Measurements from ENCODE around the gene NAV1.
A peak's percentile ranks its signal among the peaks of the same experiment; 100 is the strongest.

The NAV1 gene

GRCh38 chr1:201527879-201528278 is 11.0 kb upstream of the NAV1 start:
- TF ChIP-seq REST (IDR thresholded peaks at IDR 0.05; ENCODE audit: insufficient read depth in 1 of 2, low read depth in 2 of 2, low read length in 2 of 2), result no peak
- no peak for TF ChIP-seq TAF1 (IDR thresholded peaks at IDR 0.05; ENCODE audit: borderline replicate concordance, insufficient read depth, low read length)
- TF ChIP-seq POLR2AphosphoS5 (IDR thresholded peaks at IDR 0.05; ENCODE audit: low read depth, low read length), result no peak
- TF ChIP-seq FOXP2 (optimal IDR thresholded peaks at IDR 0.05; ENCODE audit: borderline replicate concordance, extremely low read depth, extremely low read length, insufficient read depth), result no peak
- TF ChIP-seq SIN3A (IDR thresholded peaks at IDR 0.05; ENCODE audit: borderline replicate concordance, insufficient read depth, low read length), result no peak

GRCh38 chr1:201528631-201529252 is 10.2 kb upstream of the NAV1 start:
- TF ChIP-seq TAF1 (IDR thresholded peaks at IDR 0.05; ENCODE audit: borderline replicate concordance, insufficient read depth, low read length) (no peak), FOXP2 (optimal IDR thresholded peaks at IDR 0.05; ENCODE audit: borderline replicate concordance, extremely low read depth, extremely low read length, insufficient read depth) (no peak), POLR2AphosphoS5 (IDR thresholded peaks at IDR 0.05; ENCODE audit: low read depth, low read length) (no peak)

GRCh38 chr1:201530741-201531531 is 8.0 kb upstream of the NAV1 start:
- no peak for TF ChIP-seq FOXP2 (optimal IDR thresholded peaks at IDR 0.05; ENCODE audit: borderline replicate concordance, extremely low read depth, extremely low read length, insufficient read depth)
- TF ChIP-seq POLR2AphosphoS5 (IDR thresholded peaks at IDR 0.05; ENCODE audit: low read depth, low read length), result no peak
- TF ChIP-seq REST (IDR thresholded peaks at IDR 0.05; ENCODE audit: insufficient read depth in 1 of 2, low read depth in 2 of 2, low read length in 2 of 2), result 0 out of 4 replicates have a peak, but pooled peaks of 1 of the 2 experiments have one; percentile 19
- no peak for TF ChIP-seq TAF1 (IDR thresholded peaks at IDR 0.05; ENCODE audit: borderline replicate concordance, insufficient read depth, low read length)
- TF ChIP-seq SIN3A (IDR thresholded peaks at IDR 0.05; ENCODE audit: borderline replicate concordance, insufficient read depth, low read length), result 0 out of 2 replicates have a peak, but pooled peaks have one; percentile 44

GRCh38 chr1:201531551-201532425 is 7.1 kb upstream of the NAV1 start:
- TF ChIP-seq FOXP2 (optimal IDR thresholded peaks at IDR 0.05; ENCODE audit: borderline replicate concordance, extremely low read depth, extremely low read length, insufficient read depth), result no peak
- no peak for TF ChIP-seq POLR2AphosphoS5 (IDR thresholded peaks at IDR 0.05; ENCODE audit: low read depth, low read length)
- TF ChIP-seq SIN3A (IDR thresholded peaks at IDR 0.05; ENCODE audit: borderline replicate concordance, insufficient read depth, low read length), result no peak
- TF ChIP-seq TAF1 (IDR thresholded peaks at IDR 0.05; ENCODE audit: borderline replicate concordance, insufficient read depth, low read length), result no peak
- no peak for TF ChIP-seq REST (IDR thresholded peaks at IDR 0.05; ENCODE audit: insufficient read depth in 1 of 2, low read depth in 2 of 2, low read length in 2 of 2)

- TF ChIP-seq POLR2AphosphoS5 (IDR thresholded peaks at IDR 0.05; ENCODE audit: low read depth, low read length) (no peak), SIN3A (IDR thresholded peaks at IDR 0.05; ENCODE audit: borderline replicate concordance, insufficient read depth, low read length) (no peak), TAF1 (IDR thresholded peaks at IDR 0.05; ENCODE audit: borderline replicate concordance, insufficient read depth, low read length) (no peak), REST (IDR thresholded peaks at IDR 0.05; ENCODE audit: insufficient read depth in 1 of 2, low read depth in 2 of 2, low read length in 2 of 2) (no peak), FOXP2 (optimal IDR thresholded peaks at IDR 0.05; ENCODE audit: borderline replicate concordance, extremely low read depth, extremely low read length, insufficient read depth) (no peak)
Observed at GRCh38 chr1:201533836-201534235, 5.1 kb upstream of the NAV1 start.
